Measurements from ENCODE around the gene CSGALNACT2. TPM values are rescaled to one million over a fixed set of nuclear protein-coding genes. Genes with fewer than 3 reads are reported as not detected.
"Not testable (repeated sequence)": the region's sequence is repeated elsewhere in the genome, so short reads cannot be mapped to it uniquely, and the experiment has no call there.

The CSGALNACT2 gene
- total RNA-seq, 4 donors from 2014 or later: 14.4 to 24.1 (median 20.0) TPM

GRCh38 chr10:43136995-43137716 lies 1.1 kb upstream of the CSGALNACT2 start:
- peak overlapping the region; percentile 54 to 83 (median 81) for H3K4me3 ChIP-seq (replicated peaks in 1 of 3)
- intact Hi-C loops (cut with DNase I): no loop called here
- no peak for DNase-seq

GRCh38 chr10:43137717-43138020 lies 576 bp upstream of the CSGALNACT2 start:
- Histone ChIP-seq H3K4me3 (replicated peaks in 1 of 3) (peak overlapping the region; percentile 54 to 83 (median 81)), H3K36me3 (no peaks in the 10 kb centered on the region), H3K27me3 (no peaks in the 10 kb centered on the region), H3K4me1 (peaks cover 15 to 17% of the 10 kb centered on the region in 2 donors), H3K9me3 (no peaks in the 10 kb centered on the region), H3K27ac (peak overlapping the region; percentile 61 to 96 (median 96))
- TF ChIP-seq CTCF (IDR thresholded peaks at IDR 0.05) (no peak), POLR2A (IDR thresholded peaks at IDR 0.05) (no peak)
- intact Hi-C loops (cut with DNase I): no loop called here
- 0 to 1% methylated on average over 25 to 26 of the region's 30 CpGs for WGBS, 2 donors
- peak; percentile 43 to 49 for DNase-seq

More at GRCh38 chr10:43136995-43137716, 1.1 kb upstream of the CSGALNACT2 start:
- Histone ChIP-seq H3K36me3 (no peaks in the 10 kb centered on the region), H3K4me1 (peaks cover 15 to 17% of the 10 kb centered on the region in 2 donors), H3K27ac (peak overlapping the region; percentile 61 to 96 (median 96)), H3K27me3 (no peaks in the 10 kb centered on the region), H3K9me3 (no peaks in the 10 kb centered on the region)
- TF ChIP-seq POLR2A (IDR thresholded peaks at IDR 0.05) (no peak), CTCF (IDR thresholded peaks at IDR 0.05) (no peak)
- WGBS, 2 donors: 45 to 48% methylated on average over 27 of the region's 27 CpGs

GRCh38 chr10:43138757-43139241 lies 554 bp downstream of the CSGALNACT2 start:
- intact Hi-C loops (cut with DNase I): no loop called here
- Histone ChIP-seq H3K4me1 (peaks cover 17 to 19% of the 10 kb centered on the region in 2 donors), H3K27ac (peak overlapping the region; percentile 41 to 96 (median 96)), H3K27me3 (no peaks in the 10 kb centered on the region), H3K36me3 (no peaks in the 10 kb centered on the region), H3K9me3 (no peaks in the 10 kb centered on the region), H3K4me3 (replicated peaks in 1 of 3) (peak overlapping the region in 2 of 3 donors; percentile 41 to 83)
- peak; percentile 26 to 29 for DNase-seq
- TF ChIP-seq POLR2A (IDR thresholded peaks at IDR 0.05): no peak
- no peak for TF ChIP-seq CTCF (IDR thresholded peaks at IDR 0.05)
- WGBS, 2 donors: 1% methylated on average over 22 of the region's 22 CpGs

GRCh38 chr10:43141421-43141820 lies 3.2 kb downstream of the CSGALNACT2 start:
- WGBS, 2 donors: 98 to 99% methylated on average over 5 of the region's 5 CpGs
- DNase-seq: no peak
- Histone ChIP-seq H3K36me3 (no peaks in the 10 kb centered on the region), H3K4me1 (peaks cover 20 to 30% of the 10 kb centered on the region in 2 donors), H3K27ac (no peak overlapping the region), H3K4me3 (replicated peaks in 1 of 3) (no peak overlapping the region), H3K27me3 (no peaks in the 10 kb centered on the region), H3K9me3 (no peaks in the 10 kb centered on the region)
- TF ChIP-seq POLR2A (IDR thresholded peaks at IDR 0.05): no peak
- TF ChIP-seq CTCF (IDR thresholded peaks at IDR 0.05): no peak
- intact Hi-C loops (cut with DNase I): no loop called here

- intact Hi-C loops (cut with DNase I): no loop called here
- H3K4me3 ChIP-seq (replicated peaks in 1 of 3): no peak overlapping the region
- TF ChIP-seq POLR2A (IDR thresholded peaks at IDR 0.05) (no peak), CTCF (IDR thresholded peaks at IDR 0.05) (no peak)
- H3K36me3 ChIP-seq: no peaks in the 10 kb centered on the region
- peak overlapping the region in 1 of 3 donors; percentile 5 for H3K27ac ChIP-seq
- no peaks in the 10 kb centered on the region for H3K27me3 ChIP-seq
- WGBS, 2 donors: 49 to 52% methylated on average over 6 of the region's 6 CpGs
- H3K4me1 ChIP-seq: peaks cover 3 to 15% of the 10 kb centered on the region in 2 donors
- H3K9me3 ChIP-seq: no peaks in the 10 kb centered on the region
- peak; percentile 17 to 32 for DNase-seq
Observed at GRCh38 chr10:43145311-43145710, 7.1 kb downstream of the CSGALNACT2 start.

GRCh38 chr10:43145936-43146335 lies 7.7 kb downstream of the CSGALNACT2 start:
- H3K27ac ChIP-seq; H3K36me3 ChIP-seq; H3K27me3 ChIP-seq; intact Hi-C loops (cut with DNase I); DNase-seq; H3K9me3 ChIP-seq; H3K4me3 ChIP-seq (replicated peaks in 1 of 3): not testable (repeated sequence)
- 88 to 97% methylated on average over 1 of the region's 1 CpG for WGBS, 2 donors
- peaks cover 3 to 15% of the 10 kb centered on the region in 2 donors for H3K4me1 ChIP-seq

Data from thyroid gland (tissue), 4 donors.